ENCODE measurements around the gene HNRNPA2B1. TPM values are rescaled to one million over a fixed set of nuclear protein-coding genes. Genes with fewer than 3 reads are reported as not detected.

HNRNPA2B1 gene
- polyA plus RNA-seq, 4 donors = 495 to 1,007 (median 736) TPM

DNA sequence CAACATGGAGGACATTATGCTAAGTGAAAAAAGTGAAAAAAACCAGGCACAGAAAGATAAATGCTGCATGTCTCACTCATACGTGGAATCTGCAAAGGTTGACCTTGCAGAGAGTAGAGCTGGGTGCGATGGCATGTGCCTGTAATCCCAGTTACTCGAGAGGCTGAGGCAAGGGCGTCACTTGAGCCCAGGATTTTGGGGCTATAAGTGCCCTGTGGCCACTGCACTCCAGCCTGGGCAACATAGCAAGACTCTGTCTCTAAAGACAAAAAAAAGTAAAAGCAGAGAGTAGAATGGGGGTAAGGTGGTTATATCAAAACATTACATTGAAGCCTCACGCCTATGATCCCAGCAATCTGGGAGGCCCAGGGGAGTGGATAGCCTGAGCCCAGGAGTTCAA lies 23.8 kb upstream of the HNRNPA2B1 start:
- no peaks in the 10 kb centered on the region for H3K27me3 ChIP-seq (ENCODE audit: control insufficient read depth in 3 of 3, insufficient read depth in 3 of 3, low read length in 3 of 3)
- WGBS, 3 donors = 81 to 88% (median 82%) methylated on average over 5 of the region's 5 CpGs
- DNase-seq (no peak), FAIRE-seq (no peak)
- H3K4me1 ChIP-seq (ENCODE audit: control insufficient read depth in 3 of 3, insufficient read depth in 2 of 3, low read depth in 1 of 3, low read length in 2 of 3) = no peaks in the 10 kb centered on the region
- H3K27ac ChIP-seq (ENCODE audit: low read depth in 1 of 3, low read length in 2 of 3) = no peak overlapping the region
- no peaks in the 10 kb centered on the region for H3K36me3 ChIP-seq (ENCODE audit: control insufficient read depth in 3 of 3, insufficient read depth in 2 of 3, low read depth in 1 of 3, low read length in 3 of 3)
- H3K9me3 ChIP-seq (ENCODE audit: control insufficient read depth in 2 of 2, insufficient read depth in 1 of 2, low read depth in 1 of 2, low read length in 1 of 2) = no peaks in the 10 kb centered on the region
- H3K4me3 ChIP-seq (ENCODE audit: low read depth in 1 of 3, low read length in 3 of 3) = no peak overlapping the region

- 64 to 88% (median 79%) methylated on average over 2 of the region's 2 CpGs for WGBS, 3 donors
- no peaks in the 10 kb centered on the region for H3K27me3 ChIP-seq (ENCODE audit: control insufficient read depth in 3 of 3, insufficient read depth in 3 of 3, low read length in 3 of 3)
- DNase-seq (no peak), FAIRE-seq (no peak)
- H3K36me3 ChIP-seq (ENCODE audit: control insufficient read depth in 3 of 3, insufficient read depth in 2 of 3, low read depth in 1 of 3, low read length in 3 of 3) = peaks cover 0 to 9% (median 2%) of the 10 kb centered on the region in 3 donors
- H3K9me3 ChIP-seq (ENCODE audit: control insufficient read depth in 2 of 2, insufficient read depth in 1 of 2, low read depth in 1 of 2, low read length in 1 of 2) = no peaks in the 10 kb centered on the region
- no peaks in the 10 kb centered on the region for H3K4me1 ChIP-seq (ENCODE audit: control insufficient read depth in 3 of 3, insufficient read depth in 2 of 3, low read depth in 1 of 3, low read length in 2 of 3)
- H3K27ac ChIP-seq (ENCODE audit: low read depth in 1 of 3, low read length in 2 of 3) = no peak overlapping the region
- H3K4me3 ChIP-seq (ENCODE audit: low read depth in 1 of 3, low read length in 3 of 3) = no peak overlapping the region
These were observed 15.5 kb upstream of the HNRNPA2B1 start for GRCh38 chr7:26216049-26216448.

DNA sequence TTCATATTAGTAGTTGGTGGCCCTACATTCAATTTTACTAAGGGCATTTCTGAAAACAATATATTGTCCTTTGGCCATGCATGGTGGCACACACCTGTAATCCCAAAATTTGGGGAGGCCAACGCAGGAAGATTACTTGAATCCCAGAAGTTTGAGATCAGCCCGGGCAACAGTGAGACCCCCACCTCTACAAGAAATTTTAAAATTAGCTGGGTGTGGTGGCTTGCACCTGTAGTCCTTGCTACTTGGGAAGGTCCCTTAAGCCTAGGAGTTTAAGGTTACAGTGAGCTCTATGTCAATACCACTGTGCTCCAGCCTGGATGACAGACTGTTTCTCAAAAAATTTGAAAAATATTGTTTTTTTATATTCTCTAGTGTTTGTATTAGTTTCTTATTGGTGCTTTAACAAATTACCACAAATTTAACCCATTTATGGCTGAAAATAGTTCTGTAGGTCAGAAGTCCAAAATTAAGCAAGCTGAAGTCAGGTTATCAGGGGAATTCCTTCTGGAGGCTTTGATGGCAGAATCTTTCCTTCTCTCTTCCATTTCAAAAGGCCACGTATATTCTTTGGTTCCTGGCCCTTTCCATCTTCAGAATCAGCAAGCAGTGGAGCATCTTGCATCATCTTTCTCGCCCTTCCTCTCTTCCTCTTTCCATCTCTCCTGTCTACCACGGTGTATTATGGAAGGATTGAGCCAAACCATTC lies 13.4 kb upstream of the HNRNPA2B1 start:
- no peaks in the 10 kb centered on the region for H3K4me1 ChIP-seq (ENCODE audit: control insufficient read depth in 3 of 3, insufficient read depth in 2 of 3, low read depth in 1 of 3, low read length in 2 of 3)
- DNase-seq (no peak), FAIRE-seq (no peak)
- H3K27me3 ChIP-seq (ENCODE audit: control insufficient read depth in 3 of 3, insufficient read depth in 3 of 3, low read length in 3 of 3) = no peaks in the 10 kb centered on the region
- no peak overlapping the region for H3K27ac ChIP-seq (ENCODE audit: low read depth in 1 of 3, low read length in 2 of 3)
- no peaks in the 10 kb centered on the region for H3K9me3 ChIP-seq (ENCODE audit: control insufficient read depth in 2 of 2, insufficient read depth in 1 of 2, low read depth in 1 of 2, low read length in 1 of 2)
- H3K36me3 ChIP-seq (ENCODE audit: control insufficient read depth in 3 of 3, insufficient read depth in 2 of 3, low read depth in 1 of 3, low read length in 3 of 3) = peaks cover 9 to 11% (median 11%) of the 10 kb centered on the region in 3 donors
- WGBS, 3 donors = 77 to 87% (median 85%) methylated on average over 5 of the region's 5 CpGs
- no peak overlapping the region for H3K4me3 ChIP-seq (ENCODE audit: low read depth in 1 of 3, low read length in 3 of 3)

DNA sequence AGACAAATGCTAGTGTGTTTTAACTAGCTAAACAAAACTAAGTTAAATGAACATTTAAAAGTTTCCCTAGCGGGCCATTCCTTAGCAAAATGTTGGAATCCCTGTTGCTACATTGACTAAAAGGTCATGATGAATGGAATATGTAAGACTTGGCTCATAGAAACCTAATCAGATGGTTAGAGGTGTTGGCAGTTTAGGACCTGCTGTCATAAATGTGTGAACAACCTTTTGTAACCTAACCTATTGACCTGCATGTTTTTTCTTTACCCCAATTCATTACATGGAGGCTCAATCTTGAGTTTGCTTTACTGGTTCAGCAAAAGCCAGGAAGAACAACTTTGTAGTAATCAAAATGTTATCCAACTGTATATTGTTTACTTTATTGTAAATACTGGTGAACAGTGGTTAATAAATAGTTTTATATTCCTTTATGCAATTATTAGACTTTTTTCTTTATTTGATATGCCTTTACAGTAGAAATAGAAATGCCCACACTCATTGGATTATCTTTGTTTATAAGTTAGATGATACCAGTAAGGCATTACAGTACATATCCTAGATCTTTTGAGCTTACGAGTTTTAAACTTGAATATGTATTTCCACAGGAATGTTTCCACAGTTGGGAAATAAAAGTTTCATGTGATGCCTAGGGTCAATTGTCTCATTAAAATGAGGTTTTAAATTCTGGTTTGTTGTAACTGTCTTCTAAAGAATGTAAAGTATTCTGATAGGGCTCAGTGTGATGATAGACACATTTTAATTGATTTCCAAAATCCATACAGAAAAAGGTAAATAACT lies 12.6 kb upstream of the HNRNPA2B1 start:
- Histone ChIP-seq H3K27ac (ENCODE audit: low read depth in 1 of 3, low read length in 2 of 3) (no peak overlapping the region), H3K9me3 (ENCODE audit: control insufficient read depth in 2 of 2, insufficient read depth in 1 of 2, low read depth in 1 of 2, low read length in 1 of 2) (no peaks in the 10 kb centered on the region), H3K4me1 (ENCODE audit: control insufficient read depth in 3 of 3, insufficient read depth in 2 of 3, low read depth in 1 of 3, low read length in 2 of 3) (no peaks in the 10 kb centered on the region), H3K4me3 (ENCODE audit: low read depth in 1 of 3, low read length in 3 of 3) (no peak overlapping the region), H3K36me3 (ENCODE audit: control insufficient read depth in 3 of 3, insufficient read depth in 2 of 3, low read depth in 1 of 3, low read length in 3 of 3) (peaks cover 9 to 17% (median 11%) of the 10 kb centered on the region in 3 donors), H3K27me3 (ENCODE audit: control insufficient read depth in 3 of 3, insufficient read depth in 3 of 3, low read length in 3 of 3) (no peaks in the 10 kb centered on the region)
- DNase-seq (no peak), FAIRE-seq (peak; percentile 74)
- WGBS, 3 donors = 92 to 96% (median 95%) methylated on average over 2 of the region's 2 CpGs

- H3K27me3 ChIP-seq (ENCODE audit: control insufficient read depth in 3 of 3, insufficient read depth in 3 of 3, low read length in 3 of 3) = no peaks in the 10 kb centered on the region
- H3K36me3 ChIP-seq (ENCODE audit: control insufficient read depth in 3 of 3, insufficient read depth in 2 of 3, low read depth in 1 of 3, low read length in 3 of 3) = peaks cover 13 to 30% (median 18%) of the 10 kb centered on the region in 3 donors
- H3K9me3 ChIP-seq (ENCODE audit: control insufficient read depth in 2 of 2, insufficient read depth in 1 of 2, low read depth in 1 of 2, low read length in 1 of 2) = no peaks in the 10 kb centered on the region
- H3K4me3 ChIP-seq (ENCODE audit: low read depth in 1 of 3, low read length in 3 of 3) = no peak overlapping the region
- WGBS, 3 donors = 66 to 70% (median 68%) methylated on average over 5 of the region's 5 CpGs
- no peak overlapping the region for H3K27ac ChIP-seq (ENCODE audit: low read depth in 1 of 3, low read length in 2 of 3)
- DNase-seq (no peak), FAIRE-seq (no peak)
- peaks cover 0 to 8% (median 3%) of the 10 kb centered on the region in 3 donors for H3K4me1 ChIP-seq (ENCODE audit: control insufficient read depth in 3 of 3, insufficient read depth in 2 of 3, low read depth in 1 of 3, low read length in 2 of 3)
These were observed 7.5 kb upstream of the HNRNPA2B1 start for GRCh38 chr7:26208040-26208439.

DNA sequence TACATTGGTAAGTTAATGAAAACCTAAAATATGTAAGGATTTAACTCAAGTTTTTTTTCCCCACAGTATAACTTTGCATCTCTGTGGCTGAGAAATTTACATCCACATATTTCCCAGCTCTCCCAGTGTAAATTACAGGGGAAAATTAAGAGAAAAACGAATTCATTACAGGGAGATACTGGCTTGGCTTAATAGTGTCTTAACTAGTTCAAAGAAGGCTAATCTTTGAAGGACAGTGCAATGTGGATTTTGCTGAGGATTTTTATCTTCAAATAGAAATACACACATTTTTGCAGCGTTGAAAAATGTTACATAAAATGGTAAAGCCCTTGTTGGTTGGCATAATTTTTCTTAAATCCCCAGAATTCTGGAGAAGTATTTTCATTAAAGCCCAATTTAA lies 2.5 kb upstream of the HNRNPA2B1 start:
- peaks cover 5 to 12% (median 8%) of the 10 kb centered on the region in 3 donors for H3K36me3 ChIP-seq (ENCODE audit: control insufficient read depth in 3 of 3, insufficient read depth in 2 of 3, low read depth in 1 of 3, low read length in 3 of 3)
- DNase-seq (no peak), FAIRE-seq (no peak)
- H3K4me1 ChIP-seq (ENCODE audit: control insufficient read depth in 3 of 3, insufficient read depth in 2 of 3, low read depth in 1 of 3, low read length in 2 of 3) = peaks cover 0 to 8% (median 3%) of the 10 kb centered on the region in 3 donors
- no peaks in the 10 kb centered on the region for H3K9me3 ChIP-seq (ENCODE audit: control insufficient read depth in 2 of 2, insufficient read depth in 1 of 2, low read depth in 1 of 2, low read length in 1 of 2)
- peak overlapping the region in 1 of 3 donors; percentile 99 for H3K27ac ChIP-seq (ENCODE audit: low read depth in 1 of 3, low read length in 2 of 3)
- WGBS, 3 donors = 1 to 5% (median 3%) methylated on average over 2 of the region's 2 CpGs
- peak overlapping the region in 2 of 3 donors; percentile 91 to 99 for H3K4me3 ChIP-seq (ENCODE audit: low read depth in 1 of 3, low read length in 3 of 3)
- H3K27me3 ChIP-seq (ENCODE audit: control insufficient read depth in 3 of 3, insufficient read depth in 3 of 3, low read length in 3 of 3) = no peaks in the 10 kb centered on the region

DNA sequence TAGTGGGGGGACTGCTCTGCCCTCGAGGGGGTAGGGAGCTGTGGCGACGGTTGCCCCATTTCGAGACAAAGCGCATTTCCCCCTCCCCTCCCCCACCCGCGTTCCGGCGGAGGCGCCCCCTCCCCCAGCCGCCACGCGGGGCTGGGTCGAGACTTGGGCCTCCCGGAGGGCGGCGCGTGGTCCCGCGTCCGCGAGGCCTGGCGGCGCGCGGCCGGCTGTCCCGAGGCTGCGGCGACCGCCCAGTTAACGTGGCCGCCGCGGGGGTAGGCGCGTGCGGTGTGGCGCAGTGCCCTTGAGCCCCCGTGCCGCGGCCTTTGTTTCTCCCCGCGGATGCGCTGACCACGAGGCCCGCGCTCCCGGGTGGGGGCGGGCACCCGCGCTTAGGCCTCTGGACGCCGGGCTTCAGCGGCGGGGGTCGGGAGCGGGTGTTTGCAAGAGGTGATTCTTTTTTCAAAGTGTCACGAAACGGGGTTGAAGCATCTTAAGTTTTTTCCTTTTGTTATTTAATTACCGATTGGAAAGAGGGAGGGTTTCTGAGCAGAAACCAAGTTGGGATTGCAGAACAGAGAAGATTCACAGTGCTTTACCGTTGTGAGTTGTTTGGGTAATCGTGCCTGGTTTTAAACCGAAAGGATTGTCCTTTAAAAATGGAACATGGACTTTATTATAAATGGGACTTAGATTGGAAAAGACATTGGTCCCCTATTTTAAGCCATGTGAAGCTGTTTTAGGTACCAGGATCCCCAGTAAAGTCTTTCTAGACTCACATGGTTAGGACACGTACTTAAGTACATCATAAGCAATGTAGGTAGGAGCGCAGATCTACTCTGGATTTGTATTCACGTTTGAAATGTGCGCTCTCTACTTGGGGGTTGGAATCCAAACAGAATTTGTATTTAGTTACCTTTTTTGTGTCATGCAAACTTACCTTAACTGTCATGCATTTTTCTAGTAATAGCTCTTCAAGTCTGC lies 1.8 kb upstream of the HNRNPA2B1 start:
- H3K27me3 ChIP-seq (ENCODE audit: control insufficient read depth in 3 of 3, insufficient read depth in 3 of 3, low read length in 3 of 3) = no peaks in the 10 kb centered on the region
- DNase-seq (peak; percentile 49 to 81), FAIRE-seq (no peak)
- peaks cover 0 to 5% (median 4%) of the 10 kb centered on the region in 3 donors for H3K36me3 ChIP-seq (ENCODE audit: control insufficient read depth in 3 of 3, insufficient read depth in 2 of 3, low read depth in 1 of 3, low read length in 3 of 3)
- WGBS, 3 donors = 0 to 1% (median 1%) methylated on average over 34 to 68 of the region's 68 CpGs
- no peaks in the 10 kb centered on the region for H3K9me3 ChIP-seq (ENCODE audit: control insufficient read depth in 2 of 2, insufficient read depth in 1 of 2, low read depth in 1 of 2, low read length in 1 of 2)
- peak overlapping the region; percentile 91 to 99 (median 93) for H3K4me3 ChIP-seq (ENCODE audit: low read depth in 1 of 3, low read length in 3 of 3)
- peak overlapping the region; percentile 96 to 99 (median 97) for H3K27ac ChIP-seq (ENCODE audit: low read depth in 1 of 3, low read length in 2 of 3)
- H3K4me1 ChIP-seq (ENCODE audit: control insufficient read depth in 3 of 3, insufficient read depth in 2 of 3, low read depth in 1 of 3, low read length in 2 of 3) = peaks cover 0 to 8% (median 3%) of the 10 kb centered on the region in 3 donors
